Measurements from ENCODE around the gene SGO2.
A peak's percentile ranks its signal among the peaks of the same experiment; 100 is the strongest.

Gene SGO2

GRCh38 chr2:200525882-200526651, at the start of gene SGO2:
TSS of gene SGO2 (plus strand) at chr2:200526207. CDS start at chr2:200532976, 6,769 bp downstream.
- peak; percentile 97 to 98 (median 98) for DNase-seq

- DNase-seq = no peak
Measured at GRCh38 chr2:200476836-200477235, 49.2 kb upstream of the SGO2 start.

GRCh38 chr2:200477667-200478131, 48.3 kb upstream of the SGO2 start:
- DNase-seq = no peak

- no peak for DNase-seq
Measured at GRCh38 chr2:200479692-200480265, 46.2 kb upstream of the SGO2 start.

GRCh38 chr2:200482194-200482593, 43.8 kb upstream of the SGO2 start:
- no peak for DNase-seq

GRCh38 chr2:200483729-200484198, 42.2 kb upstream of the SGO2 start:
- DNase-seq = peak in 2 of 3 donors; percentile 14 to 25

- no peak for DNase-seq
Measured at GRCh38 chr2:200484934-200485333, 41.1 kb upstream of the SGO2 start.

- DNase-seq = no peak
Measured at GRCh38 chr2:200486529-200486928, 39.5 kb upstream of the SGO2 start.

GRCh38 chr2:200488169-200488568, 37.8 kb upstream of the SGO2 start:
- DNase-seq = peak in 1 of 3 donors; percentile 46

- DNase-seq = no peak
Measured at GRCh38 chr2:200490001-200490400, 36.0 kb upstream of the SGO2 start.

GRCh38 chr2:200492656-200493055, 33.4 kb upstream of the SGO2 start:
- DNase-seq = no peak

- DNase-seq = no peak
Measured at GRCh38 chr2:200494048-200494447, 32.0 kb upstream of the SGO2 start.

- no peak for DNase-seq
Measured at GRCh38 chr2:200496696-200497095, 29.3 kb upstream of the SGO2 start.

- no peak for DNase-seq
Measured at GRCh38 chr2:200498402-200499162, 27.4 kb upstream of the SGO2 start.

GRCh38 chr2:200502196-200502595, 23.8 kb upstream of the SGO2 start:
- DNase-seq = peak; percentile 9 to 52 (median 43)

GRCh38 chr2:200506679-200507078, 19.3 kb upstream of the SGO2 start:
- DNase-seq = no peak

GRCh38 chr2:200507179-200507578, 18.8 kb upstream of the SGO2 start:
- DNase-seq = no peak

- peak in 2 of 3 donors; percentile 8 to 10 for DNase-seq
Measured at GRCh38 chr2:200509235-200509611, 16.8 kb upstream of the SGO2 start.

GRCh38 chr2:200509612-200510433, 16.2 kb upstream of the SGO2 start, which contains the start of gene KCTD18:
TSS of gene KCTD18 (minus strand) at chr2:200510068. CDS start at chr2:200507016, 3,052 bp downstream.
- DNase-seq = peak; percentile 92 to 96 (median 95)

- DNase-seq = no peak
Measured at GRCh38 chr2:200515155-200515554, 10.9 kb upstream of the SGO2 start.

- no peak for DNase-seq
Measured at GRCh38 chr2:200523158-200523557, 2.8 kb upstream of the SGO2 start.

GRCh38 chr2:200523604-200524003, 2.4 kb upstream of the SGO2 start:
- no peak for DNase-seq

Measured in suppressor macrophage treated with lipopolysaccharide for 1 hour (primary cell).